Endothelial cell of umbilical vein (primary cell): ENCODE measurements around the gene SMIM21. TPM values are rescaled to one million over a fixed set of nuclear protein-coding genes. Genes with fewer than 3 reads are reported as not detected.

Experiments
- BruUV-seq: library from RNA; stranded (reverse); fragments of 400-500 nt; replicated peaks from 2 replicates; lab custom pipeline; 2021; lab: Mats Ljungman, UMichigan
- CTCF ChIA-PET: fragments of 300-600, 350-600 bp; sonication (Branson Sonifier 250); formaldehyde crosslinking; loops from one replicate; lab custom pipeline; 2021; ENCODE audit warnings: antibody characterized with exemption, inconsistent platforms; lab: Charles Lee
- POLR2A ChIA-PET: fragments of 300-600, 350-600 bp; sonication (Branson Sonifier 250); formaldehyde crosslinking; loops from one replicate; lab custom pipeline; 2021; ENCODE audit warnings: antibody characterized with exemption, inconsistent platforms; lab: Charles Lee
- DNase-seq: peaks from one replicate; pipeline ENCODE4 v3.0.0-alpha.2; 2011; ENCODE audit warnings: low read depth, low spot score
- FAIRE-seq: peaks from 2 replicates; lab custom pipeline; 2011; peaks lifted over from hg19 to GRCh38; lab: Jason Lieb, UNC
- H2AFZ ChIP-seq: 2 replicates; pipeline ENCODE4 v1.6.0; 2012; ENCODE audit warnings: low read depth, low read length, control low read depth, inconsistent platforms
- H3K27ac ChIP-seq: 2 replicates; pipeline ENCODE4 v1.5.1; 2011; ENCODE audit warnings: low read depth, mild to moderate bottlenecking, control low read depth, low read length, moderate library complexity; ENCODE audit not compliant: insufficient read depth
- H3K27me3 ChIP-seq, 2 experiments: 2 replicates each; pipeline versions ENCODE4 v1.6.0 to v1.6.1; 2011; ENCODE audit warnings: low read length in 2 of 2, mixed read lengths in 1 of 2; ENCODE audit not compliant: control insufficient read depth in 2 of 2, insufficient read depth in 2 of 2
- H3K36me3 ChIP-seq, 2 experiments: 2 replicates in 1 of 2; 3 replicates in 1 of 2; pipeline ENCODE4 v1.5.1; 2011; ENCODE audit warnings: low read length in 2 of 2, mild to moderate bottlenecking in 1 of 2, moderate library complexity in 1 of 2; ENCODE audit not compliant: control insufficient read depth in 2 of 2, insufficient read depth in 2 of 2; ENCODE audit errors: extremely low read depth in 1 of 2
- H3K4me1 ChIP-seq: 3 replicates; pipeline ENCODE4 v1.5.1; 2011; ENCODE audit warnings: mild to moderate bottlenecking, low read length; ENCODE audit not compliant: control insufficient read depth, insufficient read depth; ENCODE audit errors: extremely low read depth
- H3K4me2 ChIP-seq: 2 replicates; pipeline ENCODE4 v1.6.1; 2011; ENCODE audit warnings: low read length, control low read depth, mixed read lengths; ENCODE audit not compliant: insufficient read depth
- H3K4me3 ChIP-seq, 3 experiments: fragments of 200-600 bp in 1 of 3; sonication (generic), shearing (Covaris generic) in 1 of 3; replicated peaks in 1 of 3; 2 replicates each; pipeline ENCODE4 v1.5.1; 2011 to 2016; ENCODE audit warnings: control low read depth in 3 of 3, low read length in 3 of 3, mild to moderate bottlenecking in 2 of 3, inconsistent platforms in 1 of 3, low read depth in 1 of 3, moderate library complexity in 1 of 3; ENCODE audit not compliant: insufficient read depth in 1 of 3
- H3K79me2 ChIP-seq: 2 replicates; pipeline ENCODE4 v1.6.0; 2012; ENCODE audit warnings: low read length, inconsistent platforms; ENCODE audit not compliant: control insufficient read depth, insufficient read depth
- H3K9ac ChIP-seq: replicated peaks from 2 replicates; pipeline ENCODE3; 2011; ENCODE audit warnings: low read length, control low read depth; ENCODE audit not compliant: insufficient read depth; ENCODE audit errors: extremely low read depth
- H3K9me1 ChIP-seq: replicated peaks from 3 replicates; pipeline ENCODE4 v1.6.0; 2011; ENCODE audit warnings: mild to moderate bottlenecking, low read length; ENCODE audit not compliant: control insufficient read depth, insufficient read depth; ENCODE audit errors: extremely low read depth
- H3K9me3 ChIP-seq: replicated peaks from 2 replicates; pipeline ENCODE4 v1.5.1; 2012; ENCODE audit warnings: low read length, inconsistent platforms; ENCODE audit not compliant: control insufficient read depth, insufficient read depth
- H4K20me1 ChIP-seq: replicated peaks from 2 replicates; pipeline ENCODE3; 2011; ENCODE audit warnings: mild to moderate bottlenecking, low read length; ENCODE audit not compliant: control insufficient read depth, insufficient read depth; ENCODE audit errors: extremely low read depth
- CTCF ChIP-seq, 2 donors: IDR thresholded peaks; 1 replicate in 1 of 2; 2 replicates in 1 of 2; pipeline ENCODE4 v1.5.1; 2011; ENCODE audit warnings: low read length in 2 of 2, mild to moderate bottlenecking in 2 of 2, moderate library complexity in 2 of 2, control low read depth in 1 of 2, inconsistent platforms in 1 of 2, low read depth in 1 of 2; ENCODE audit not compliant: insufficient read depth in 1 of 2; ENCODE audit errors: extremely low read depth in 1 of 2
- EZH2 ChIP-seq: IDR thresholded peaks from 2 replicates; pipeline ENCODE4 v1.6.1; 2012; ENCODE audit warnings: borderline replicate concordance, low read depth, mild to moderate bottlenecking, moderate library complexity, low read length, inconsistent platforms; ENCODE audit not compliant: severe bottlenecking
- FOS ChIP-seq: IDR thresholded peaks from 2 replicates; pipeline ENCODE4 v1.6.1; 2011; ENCODE audit warnings: mild to moderate bottlenecking, low read length, moderate library complexity, borderline replicate concordance; ENCODE audit not compliant: insufficient read depth
- GATA2 ChIP-seq: IDR thresholded peaks from 2 replicates; pipeline ENCODE4 v1.7.0; 2011; ENCODE audit warnings: low read depth, mild to moderate bottlenecking, moderate library complexity, mixed read lengths, low read length; ENCODE audit not compliant: insufficient read length, insufficient read depth
- JUN ChIP-seq: IDR thresholded peaks from 2 replicates; pipeline ENCODE4 v1.6.1; 2011; ENCODE audit warnings: borderline replicate concordance, low read depth; ENCODE audit not compliant: insufficient read length, insufficient read depth
- MAX ChIP-seq: IDR thresholded peaks from 2 replicates; pipeline ENCODE4 v1.6.1; 2011; ENCODE audit not compliant: insufficient read depth, insufficient read length
- MYC ChIP-seq: IDR thresholded peaks from one replicate; pipeline ENCODE4 v1.6.1; 2011; ENCODE audit warnings: mild to moderate bottlenecking, low read depth, low read length
- POLR2A ChIP-seq: IDR thresholded peaks from 2 replicates; pipeline ENCODE4 v1.6.1; 2012; ENCODE audit warnings: low read depth, mild to moderate bottlenecking, control low read depth, low read length
- POLR2AphosphoS5 ChIP-seq: IDR thresholded peaks from 2 replicates; pipeline ENCODE4 v1.6.1; 2012; ENCODE audit warnings: low read depth, mild to moderate bottlenecking, control low read depth, low read length, moderate library complexity; ENCODE audit not compliant: insufficient read depth
- dilution Hi-C: fragments of 300-500 bp; cut with MboI; formaldehyde crosslinking; loops from one replicate; pipeline ENCODE4 v1.15.0; 2019; ENCODE audit warnings: low sequenced_read_pairs; ENCODE audit not compliant: extremely low pct_ligation_motif_present
- intact Hi-C: fragments of 100-400 bp; cut with micrococcal nuclease; formaldehyde crosslinking; loops from one replicate; pipeline ENCODE4 v1.10.0; 2022
- polyA plus RNA-seq, 4 experiments: library from polyadenylated mRNA; depleted of rRNA in 3 of 4; stranded (reverse) in 3 of 4; unstranded in 1 of 4; fragments of >200 nt; gene quantifications; 2 replicates each; pipeline versions ENCODE4 v1.2.1 to v1.2.3, GENCODE V29; 2011 to 2012; ENCODE audit warnings: missing spikeins in 1 of 4
- total RNA-seq: library from RNA; stranded (reverse); gene quantifications from 2 replicates; pipeline ENCODE4 v1.2.3, GENCODE V29; 2021

SMIM21 gene
- total and polyA plus RNA-seq, 2 donors (not counting 3 experiments of a cell fraction or from before 2014, with no cell fraction given) = not detected

GRCh38 chr18:75360215-75360614, 67.3 kb downstream of the SMIM21 start:
- Histone ChIP-seq H3K36me3 (no peaks in the 10 kb centered on the region), H3K9me1 (no peaks in the 10 kb centered on the region), H3K9ac (no peak overlapping the region), H3K27me3 (no peaks in the 10 kb centered on the region), H3K4me1 (no peaks in the 10 kb centered on the region), H3K79me2 (no peaks in the 10 kb centered on the region), H4K20me1 (no peaks in the 10 kb centered on the region), H2AFZ (no peak overlapping the region), H3K9me3 (no peaks in the 10 kb centered on the region), H3K4me2 (no peak overlapping the region), H3K4me3 (no peak overlapping the region), H3K27ac (no peak overlapping the region)
- TF ChIP-seq JUN = no peak
- TF ChIP-seq POLR2A = no peak
- no peak for TF ChIP-seq MYC
- TF ChIP-seq MAX = no peak
- TF ChIP-seq GATA2 = no peak
- TF ChIP-seq POLR2AphosphoS5 = no peak
- TF ChIP-seq CTCF (IDR thresholded peaks at IDR 0.05; ENCODE audit: extremely low read depth in 1 of 2, insufficient read depth in 1 of 2, low read depth in 1 of 2, low read length in 2 of 2) = no peak
- no peak for TF ChIP-seq EZH2
- TF ChIP-seq FOS = no peak
- ChIA-PET POLR2A (no interaction called here), CTCF (no interaction called here)
- FAIRE-seq (no peak), DNase-seq (no peak)
- intact Hi-C loops (no loop called here), dilution Hi-C loops (no loop called here)
- BruUV-seq = no TSS peak

Other genes starting within 250 kb of the SMIM21 start
- gene PTGR3, start 218.6 kb downstream of the SMIM21 start, total RNA-seq = 18.3 and 21.9 TPM in 2 replicates
- 10.0 and 13.9 TPM in 2 replicates for gene PTGR3, start 218.6 kb downstream of the SMIM21 start, polyA plus RNA-seq
- 10.2 and 11.4 TPM in 2 replicates for gene TSHZ1, start 216.9 kb downstream of the SMIM21 start, total RNA-seq
- gene TSHZ1, start 216.9 kb downstream of the SMIM21 start, polyA plus RNA-seq = 3.7 and 4.2 TPM in 2 replicates